Naive thymus-derived CD4-positive, alpha-beta T cell (primary cell): ENCODE results near the gene PYM1. TPM values are rescaled to one million over a fixed set of nuclear protein-coding genes. Genes with fewer than 3 reads are reported as not detected.

Source experiments
- ATAC-seq: fragments of 150-1000 bp; cut with Tn5 transposase; 2 replicates; pipeline ENCODE4 v1.10.0; 2021; ENCODE audit warnings: mild to moderate bottlenecking, moderate library complexity
- CTCF ChIA-PET: fragments of 350-600 bp; sonication (Branson Sonifier 250); formaldehyde crosslinking; loops from one replicate; lab custom pipeline; 2021; ENCODE audit warnings: antibody characterized with exemption; lab: Charles Lee
- POLR2A ChIA-PET: fragments of 350-600 bp; sonication (Branson Sonifier 250); formaldehyde crosslinking; loops from one replicate; lab custom pipeline; 2021; ENCODE audit warnings: antibody characterized with exemption, inconsistent platforms; lab: Charles Lee
- DNase-seq, 9 donors: peaks; one replicate each; pipeline versions ENCODE4 v3.0.0 to v3.0.0-alpha.2; 2020 to 2022; ENCODE audit warnings: mixed read lengths in 1 of 9
- H3K27ac ChIP-seq: one replicate; pipeline ENCODE4 v1.7.0; 2013; ENCODE audit warnings: mild to moderate bottlenecking, low read depth, low read length, moderate library complexity
- H3K27me3 ChIP-seq, 2 donors: one replicate each; pipeline ENCODE4 v1.7.0; 2013; ENCODE audit warnings: low read length in 2 of 2, mild to moderate bottlenecking in 2 of 2, moderate library complexity in 2 of 2; ENCODE audit not compliant: control insufficient read depth in 2 of 2, insufficient read depth in 2 of 2
- H3K36me3 ChIP-seq, 3 experiments: 1 replicate in 2 of 3; 2 replicates in 1 of 3; pipeline ENCODE4 v1.7.0; 2013; ENCODE audit warnings: low read length in 3 of 3, mild to moderate bottlenecking in 3 of 3, moderate library complexity in 1 of 3; ENCODE audit not compliant: insufficient read depth in 3 of 3, control insufficient read depth in 2 of 3
- H3K4me1 ChIP-seq, 2 donors: one replicate each; pipeline ENCODE4 v1.7.0; 2013; ENCODE audit warnings: low read length in 2 of 2, mild to moderate bottlenecking in 2 of 2, moderate library complexity in 1 of 2; ENCODE audit not compliant: control insufficient read depth in 2 of 2, insufficient read depth in 2 of 2
- H3K4me3 ChIP-seq: 2 replicates; pipeline ENCODE4 v1.7.0; 2013; ENCODE audit warnings: mild to moderate bottlenecking, low read length
- H3K9me3 ChIP-seq, 3 experiments: 1 replicate in 2 of 3; 2 replicates in 1 of 3; pipeline ENCODE4 v1.7.0; 2013; ENCODE audit warnings: low read length in 3 of 3; ENCODE audit not compliant: control insufficient read depth in 2 of 3
- H3K27ac Mint-ChIP-seq, 9 donors: one replicate each; pipeline ENCODE4 v1.8.0; 2020 to 2022; ENCODE audit warnings: mixed read lengths in 9 of 9, mild to moderate bottlenecking in 8 of 9, moderate library complexity in 5 of 9, inconsistent platforms in 2 of 9
- H3K27me3 Mint-ChIP-seq, 5 donors: one replicate each; pipeline ENCODE4 v1.8.0; 2021 to 2022; ENCODE audit warnings: mixed read lengths in 5 of 5, mild to moderate bottlenecking in 1 of 5
- H3K36me3 Mint-ChIP-seq, 5 donors: one replicate each; pipeline ENCODE4 v1.8.0; 2020 to 2022; ENCODE audit warnings: mixed read lengths in 5 of 5, mild to moderate bottlenecking in 3 of 5, inconsistent platforms in 1 of 5
- H3K4me1 Mint-ChIP-seq, 7 donors: one replicate each; pipeline ENCODE4 v1.8.0; 2020 to 2022; ENCODE audit warnings: mixed read lengths in 7 of 7, mild to moderate bottlenecking in 3 of 7, inconsistent platforms in 1 of 7
- H3K4me3 Mint-ChIP-seq, 10 donors: one replicate each; pipeline ENCODE4 v1.8.0; 2020 to 2022; ENCODE audit warnings: mild to moderate bottlenecking in 10 of 10, mixed read lengths in 10 of 10, moderate library complexity in 6 of 10, inconsistent platforms in 2 of 10
- H3K9me3 Mint-ChIP-seq, 11 donors: one replicate each; pipeline ENCODE4 v1.8.0; 2020 to 2022; ENCODE audit warnings: mixed read lengths in 11 of 11, mild to moderate bottlenecking in 4 of 11, inconsistent platforms in 1 of 11, moderate library complexity in 1 of 11
- intact Hi-C, 2 donors: fragments of 100-400 bp; cut with micrococcal nuclease; formaldehyde crosslinking; loops; one replicate each; pipeline ENCODE4 v1.15.1; 2023
- polyA plus RNA-seq, 2 donors: library from polyadenylated mRNA; unstranded; fragments of 300-500 nt; fragmentation: Illumina TruSeq; gene quantifications; one replicate each; pipeline ENCODE4 v1.2.3, GENCODE V29; 2021
- total RNA-seq, 6 experiments: library from RNA in 5 of 6; stranded (reverse) in 5 of 6; gene quantifications; 1 replicate in 5 of 6; 2 replicates in 1 of 6; pipeline ENCODE4 v1.2.3 and lab custom pipeline; 2021 to 2026

Gene PYM1
- 10 to 100 TPM; 18.5 to 46.9 (median 35.0) TPM for total RNA-seq
- polyA plus RNA-seq = 10 to 100 TPM; 62.1 to 70.7 TPM
- total RNA-seq (lab: John Stamatoyannopoulos, UW) = 10.4 reads per million, percentile 36 among the genes with 10 or more reads in this experiment

DNA sequence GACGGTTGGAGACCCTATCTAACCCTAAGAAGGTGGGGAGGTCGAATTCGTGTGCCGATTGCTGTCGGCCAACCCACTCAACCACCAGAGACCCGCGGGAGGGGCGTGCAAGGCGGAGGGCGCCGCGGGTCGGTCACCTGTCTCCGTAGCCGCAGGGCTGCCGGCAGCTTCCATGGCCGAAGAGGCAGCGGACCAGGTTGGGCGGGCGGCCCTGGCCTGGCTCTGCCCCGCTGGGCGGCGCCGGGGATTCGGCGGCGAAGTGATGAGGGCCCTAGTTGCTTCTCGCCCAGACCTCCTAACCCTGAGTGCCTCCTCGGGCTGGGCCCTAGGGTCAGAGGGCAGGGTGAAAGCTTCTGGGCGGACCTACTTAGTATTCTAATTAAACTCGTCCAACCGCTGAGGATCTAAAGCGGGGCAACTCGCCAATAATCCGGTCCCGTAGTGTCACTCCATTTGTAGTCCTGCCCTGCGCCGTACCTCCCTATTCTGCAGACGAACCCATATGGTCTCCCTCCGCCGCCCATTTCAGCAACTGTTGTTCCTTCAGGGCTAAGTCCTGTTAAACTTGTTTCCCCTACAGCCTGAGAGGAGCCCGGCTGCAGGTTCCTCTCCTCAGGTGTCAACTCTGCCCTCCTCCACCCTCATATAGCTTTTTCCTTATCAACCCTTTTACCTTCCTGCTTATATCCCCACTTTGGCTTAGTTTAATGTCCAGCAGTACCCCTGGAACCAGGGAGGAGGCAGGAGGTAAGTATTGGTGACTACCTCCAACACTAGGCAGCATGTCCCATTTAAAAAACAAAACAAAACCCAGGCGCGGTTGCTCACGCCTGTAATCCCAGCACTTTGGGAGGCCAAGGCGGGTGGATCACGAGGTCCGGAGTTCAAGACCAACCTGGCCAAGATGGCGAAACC lies at the start of gene PYM1:
TSS of gene PYM1 (minus strand) at position 307 of the 915 bp plus-strand sequence. CDS start at position 174, 133 bp downstream.
- Histone ChIP-seq H3K4me3 (peak within 1 kb of the TSS; percentile 99), H3K9me3 (no peaks in the 10 kb centered on the region), H3K27me3 (no peaks in the 10 kb centered on the region), H3K36me3 (peaks cover 0 to 27% (median 0%) of the 10 kb centered on the region in 3 experiments), H3K4me1 (peaks cover 20 to 28% of the 10 kb centered on the region in 2 donors), H3K27ac (peak within 1 kb of the TSS; percentile 90)
- peaks cover 25 to 53% (median 43%) of the 10 kb centered on the region in 7 donors for H3K4me1 Mint-ChIP-seq
- intact Hi-C loops = loop anchor here (1.0 to 5.0 kb wide), 19 partner anchors 13 to 1814 kb away; partner anchors contain the start of genes DNAJC14 (in 2 of the 2), ATP5F1B (in 1 of the 2), BLOC1S1 (in 1 of the 2) and CD63 (in 1 of the 2)
- POLR2A ChIA-PET = interaction anchor here (0.6 to 22.1 kb wide), 20 partner anchors 12 to 952 kb away, joined by 3 to 728 read pairs (median 6); partner anchors contain the start of genes BLOC1S1, CD63, DNAJC14 and IL23A
- peak within 1 kb of the TSS; percentile 96 to 100 (median 98) for H3K4me3 Mint-ChIP-seq
- H3K36me3 Mint-ChIP-seq = peaks cover 7 to 42% (median 24%) of the 10 kb centered on the region in 5 donors
- peak; percentile 28 to 67 (median 39) for DNase-seq
- H3K9me3 Mint-ChIP-seq = peaks cover 0 to 11% (median 0%) of the 10 kb centered on the region in 11 donors
- ATAC-seq = peak; percentile 10
- peaks cover 0 to 2% (median 0%) of the 10 kb centered on the region in 5 donors for H3K27me3 Mint-ChIP-seq
- CTCF ChIA-PET = interaction anchor here (0.8 to 5.5 kb wide), 9 partner anchors 8 to 193 kb away, joined by 3 to 51 read pairs (median 4); partner anchors contain the start of genes DNAJC14, ORMDL2 and SARNP
- peak within 1 kb of the TSS; percentile 96 to 100 (median 98) for H3K27ac Mint-ChIP-seq

DNA sequence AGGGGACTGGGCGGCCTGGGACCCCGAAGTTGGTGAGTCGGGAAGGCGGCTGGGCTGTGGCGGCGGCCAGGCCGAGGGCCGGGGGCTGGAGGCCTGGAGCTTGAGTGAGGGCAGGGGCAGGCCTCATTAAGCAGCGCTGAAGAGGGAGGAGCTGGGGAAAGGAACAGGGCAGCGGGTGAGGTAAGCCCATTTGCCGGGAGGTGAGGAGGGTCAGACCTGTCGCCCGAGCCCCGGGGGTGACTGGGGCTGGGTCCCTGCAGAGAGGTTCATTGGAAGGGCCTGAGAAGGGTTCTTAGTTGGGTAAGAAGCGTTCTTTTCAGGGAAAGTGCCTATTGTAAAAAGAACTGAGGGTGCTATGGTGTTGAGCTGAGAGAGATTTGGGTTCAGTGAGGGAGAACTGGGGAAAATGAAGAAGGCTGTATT lies 46.6 kb upstream of the PYM1 start:
- CTCF ChIA-PET = interaction anchor here (0.6 to 2.0 kb wide), 10 partner anchors 10 to 236 kb away, joined by 3 to 7 read pairs (median 5); partner anchors contain the start of genes DNAJC14, ORMDL2 and SARNP
- Mint-ChIP-seq H3K27ac (no peak overlapping the region), H3K36me3 (peaks cover 0 to 17% (median 3%) of the 10 kb centered on the region in 5 donors), H3K4me3 (no peak overlapping the region), H3K4me1 (peaks cover 18 to 36% (median 31%) of the 10 kb centered on the region in 7 donors), H3K9me3 (no peaks in the 10 kb centered on the region), H3K27me3 (no peaks in the 10 kb centered on the region)
- intact Hi-C loops = loop anchor here (1.0 to 10.0 kb wide), 5 partner anchors 8 to 663 kb away; partner anchors contain the start of genes CDK2 (in 1 of the 2), MYL6 (in 1 of the 2), PA2G4 (in 1 of the 2) and PMEL (in 1 of the 2)
- H3K4me1 ChIP-seq = peaks cover 8 to 19% of the 10 kb centered on the region in 2 donors
- peaks cover 0 to 8% (median 0%) of the 10 kb centered on the region in 3 experiments for H3K36me3 ChIP-seq
- H3K27me3 ChIP-seq = no peaks in the 10 kb centered on the region
- no peak for ATAC-seq
- peak overlapping the region; percentile 88 for H3K27ac ChIP-seq
- H3K9me3 ChIP-seq = no peaks in the 10 kb centered on the region
- DNase-seq = peak in 1 of 9 donors; percentile 53
- peak overlapping the region; percentile 84 for H3K4me3 ChIP-seq
- POLR2A ChIA-PET = interaction anchor here (0.6 to 3.3 kb wide), 44 partner anchors 10 to 671 kb away, joined by 3 to 51 read pairs (median 6); partner anchors contain the start of genes ATP5F1B, BLOC1S1, DGKA and DNAJC14

DNA sequence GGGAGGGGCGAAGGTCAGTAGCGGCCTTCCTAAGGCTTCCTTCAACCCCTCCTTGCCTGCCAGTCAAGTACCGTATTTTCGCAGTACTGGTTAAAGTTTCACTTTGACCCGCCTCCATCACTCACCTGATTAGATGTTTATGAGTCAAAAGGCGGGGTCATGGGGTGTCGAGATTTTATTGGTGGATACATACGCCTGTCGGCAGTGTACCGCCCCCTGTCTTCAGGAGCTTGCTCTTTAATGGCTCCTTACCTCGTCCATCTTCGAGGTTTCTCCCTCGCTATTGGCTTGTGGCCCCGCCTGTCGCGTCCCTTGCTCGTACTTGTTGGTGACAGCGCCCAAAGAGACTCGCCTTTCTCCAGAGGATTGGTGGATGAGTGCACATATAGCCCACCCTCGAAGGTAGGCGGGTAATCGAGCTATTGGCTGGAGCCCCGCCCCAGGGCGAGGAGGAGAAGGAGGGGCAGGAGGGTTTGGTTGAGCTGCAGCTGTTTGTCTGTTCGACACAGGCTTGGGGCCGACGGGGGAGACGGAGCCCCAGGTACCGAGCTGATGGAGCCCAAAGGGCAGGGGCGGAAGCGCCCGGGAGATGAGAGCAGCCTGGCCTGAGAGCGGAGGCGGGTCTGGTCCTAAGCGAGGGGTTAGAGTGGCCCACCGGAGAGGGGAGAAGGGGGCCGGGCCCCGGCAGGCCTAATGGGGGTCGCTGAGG lies 46.1 kb upstream of the PYM1 start, which contains the start of gene RAB5B:
TSS of gene RAB5B (plus strand) at position 480 of the 709 bp plus-strand sequence. CDS start 12,883 bp downstream, outside the sequence.
- Mint-ChIP-seq H3K27me3 (no peaks in the 10 kb centered on the region), H3K9me3 (no peaks in the 10 kb centered on the region), H3K36me3 (peaks cover 0 to 13% (median 3%) of the 10 kb centered on the region in 5 donors), H3K4me3 (no peak within 1 kb of the TSS), H3K27ac (no peak within 1 kb of the TSS), H3K4me1 (peaks cover 18 to 31% (median 26%) of the 10 kb centered on the region in 7 donors)
- ATAC-seq (peak; percentile 92), DNase-seq (peak; percentile 81 to 100 (median 98))
- H3K27me3 ChIP-seq = no peaks in the 10 kb centered on the region
- ChIA-PET CTCF (interaction anchor here (0.6 to 2.0 kb wide), 11 partner anchors 11 to 663 kb away, joined by 3 to 7 read pairs (median 5); partner anchors contain the start of genes DNAJC14, ORMDL2 and SARNP), POLR2A (interaction anchor here (0.5 to 3.3 kb wide), 51 partner anchors 11 to 672 kb away, joined by 3 to 51 read pairs (median 4); partner anchors contain the start of genes ATP5F1B, BLOC1S1, CNPY2 and DGKA)
- H3K9me3 ChIP-seq = no peaks in the 10 kb centered on the region
- peaks cover 0 to 4% (median 0%) of the 10 kb centered on the region in 3 experiments for H3K36me3 ChIP-seq
- intact Hi-C loops = loop anchor here (1.0 to 10.0 kb wide), 22 partner anchors 7 to 664 kb away; partner anchors contain the start of genes PA2G4 (in 2 of the 2), RPS26 (in 2 of the 2), SARNP (in 2 of the 2) and ZC3H10 (in 2 of the 2)
- peaks cover 8 to 19% of the 10 kb centered on the region in 2 donors for H3K4me1 ChIP-seq
- H3K27ac ChIP-seq = peak within 1 kb of the TSS; percentile 88
- peak within 1 kb of the TSS; percentile 84 for H3K4me3 ChIP-seq

DNA sequence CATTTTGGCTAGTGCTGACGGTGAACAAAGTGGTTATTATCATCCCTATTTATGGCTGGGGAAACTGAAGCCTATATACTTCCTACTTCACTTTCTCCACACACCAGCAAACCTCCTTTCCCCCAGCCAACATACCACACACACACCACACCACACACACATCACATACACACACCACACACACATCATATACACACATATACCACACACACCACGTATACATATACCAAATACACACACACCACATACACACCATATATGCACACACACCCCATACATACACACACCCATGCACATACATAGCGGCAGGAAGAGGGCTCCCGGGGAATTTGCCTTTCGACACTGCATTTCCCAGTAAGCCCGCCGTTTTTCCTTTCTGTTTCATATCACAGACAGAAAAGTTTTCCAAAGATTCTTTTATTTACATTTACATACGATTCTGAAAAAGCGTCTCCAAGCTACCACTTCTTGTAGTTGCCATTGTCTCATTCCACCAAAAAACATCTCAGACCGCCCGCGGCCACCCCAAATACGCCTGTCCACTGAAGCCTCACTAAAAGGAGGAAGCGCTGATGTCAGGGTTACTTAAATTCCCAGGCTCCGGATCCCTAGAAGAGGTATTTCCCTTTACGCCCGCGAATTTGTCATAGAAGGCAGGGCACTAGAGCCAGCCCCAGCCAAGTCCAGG lies 45.4 kb upstream of the PYM1 start:
- peak in 2 of 9 donors; percentile 27 to 29 for DNase-seq

DNA sequence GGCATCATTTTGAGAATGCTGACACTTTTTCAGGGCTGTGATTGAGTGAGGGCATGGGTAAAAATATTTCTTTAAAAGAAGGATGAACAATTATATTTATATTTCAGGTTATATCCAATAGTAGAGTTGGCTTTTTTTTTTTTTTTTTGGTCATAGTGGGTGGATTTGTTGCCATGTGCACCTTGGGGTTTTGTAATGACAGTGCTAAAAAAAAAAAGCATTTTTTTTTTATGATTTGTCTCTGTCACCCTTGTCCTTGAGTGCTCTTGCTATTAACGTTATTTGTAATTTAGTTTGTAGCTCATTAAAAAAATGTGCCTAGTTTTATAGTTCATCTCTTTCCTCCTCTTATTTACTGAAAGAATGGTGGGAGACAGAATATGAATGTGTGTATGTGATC lies 44.8 kb upstream of the PYM1 start:
- Mint-ChIP-seq H3K4me3 (peak overlapping the region in 5 of 10 donors; percentile 18 to 51 (median 34)), H3K9me3 (no peaks in the 10 kb centered on the region), H3K36me3 (peaks cover 0 to 13% (median 0%) of the 10 kb centered on the region in 5 donors), H3K27ac (peak overlapping the region in 3 of 9 donors; percentile 41 to 86 (median 42)), H3K27me3 (no peaks in the 10 kb centered on the region), H3K4me1 (peaks cover 16 to 41% (median 24%) of the 10 kb centered on the region in 7 donors)
- no peaks in the 10 kb centered on the region for H3K27me3 ChIP-seq
- ChIA-PET CTCF (no interaction called here), POLR2A (interaction anchor here (0.6 to 3.3 kb wide), 3 partner anchors 15 to 1052 kb away, joined by 3 to 47 read pairs (median 15); no protein-coding TSS in a partner anchor)
- H3K9me3 ChIP-seq = no peaks in the 10 kb centered on the region
- ATAC-seq (no peak), DNase-seq (no peak)
- peak overlapping the region; percentile 88 for H3K27ac ChIP-seq
- peaks cover 0 to 4% (median 0%) of the 10 kb centered on the region in 3 experiments for H3K36me3 ChIP-seq
- intact Hi-C loops = loop anchor here in 1 of 2 donors (2.0 to 10.0 kb wide), 6 partner anchors 16 to 665 kb away; partner anchors contain the start of genes MYL6, RNF41, SMARCC2 and STAT2
- peak overlapping the region; percentile 78 for H3K4me3 ChIP-seq
- peaks cover 8 to 27% of the 10 kb centered on the region in 2 donors for H3K4me1 ChIP-seq

More for the DNA sequence above, 45.4 kb upstream of the PYM1 start:
- POLR2A ChIA-PET = interaction anchor here (0.5 to 3.3 kb wide), 41 partner anchors 11 to 673 kb away, joined by 3 to 51 read pairs (median 5); partner anchors contain the start of genes ATP5F1B, BLOC1S1, CNPY2 and DGKA
- peak overlapping the region; percentile 78 for H3K4me3 ChIP-seq
- H3K27ac ChIP-seq = peak overlapping the region; percentile 88
- no peaks in the 10 kb centered on the region for H3K27me3 ChIP-seq
- CTCF ChIA-PET = interaction anchor here (0.8 to 2.0 kb wide), 7 partner anchors 11 to 664 kb away, joined by 3 to 7 read pairs (median 5); partner anchors contain the start of gene DNAJC14
- H3K27ac Mint-ChIP-seq = no peak overlapping the region
- no peaks in the 10 kb centered on the region for H3K9me3 ChIP-seq
- H3K27me3 Mint-ChIP-seq = no peaks in the 10 kb centered on the region
- no peaks in the 10 kb centered on the region for H3K9me3 Mint-ChIP-seq
- ATAC-seq = no peak
- H3K36me3 ChIP-seq = peaks cover 0 to 4% (median 0%) of the 10 kb centered on the region in 3 experiments
- peaks cover 15 to 35% (median 24%) of the 10 kb centered on the region in 7 donors for H3K4me1 Mint-ChIP-seq
- no peak overlapping the region for H3K4me3 Mint-ChIP-seq
- H3K36me3 Mint-ChIP-seq = peaks cover 0 to 9% (median 0%) of the 10 kb centered on the region in 5 donors
- intact Hi-C loops = loop anchor here (1.0 to 10.0 kb wide), 21 partner anchors 16 to 664 kb away; partner anchors contain the start of genes RPS26 (in 2 of the 2), SARNP (in 2 of the 2), ZC3H10 (in 2 of the 2) and CS (in 1 of the 2)
- H3K4me1 ChIP-seq = peaks cover 8 to 23% of the 10 kb centered on the region in 2 donors
